Measurements from ENCODE around the gene DOCK1.

The DOCK1 gene

GRCh38 chr10:127132451-127132850 lies 227.2 kb downstream of the DOCK1 start:
- Histone ChIP-seq H3K18ac (ENCODE audit: low read length) (no peak overlapping the region), H3K27me3 (ENCODE audit: insufficient read depth, low read length) (no peaks in the 10 kb centered on the region), H3K79me2 (ENCODE audit: control insufficient read depth, insufficient read depth, low read length, poor library complexity) (no peaks in the 10 kb centered on the region), H3K23ac (ENCODE audit: low read length) (no peak overlapping the region), H4K8ac (ENCODE audit: low read depth, low read length) (no peak overlapping the region), H3K27ac (ENCODE audit: low read depth, low read length) (no peak overlapping the region), H4K12ac (ENCODE audit: low read depth, low read length) (no peak overlapping the region), H2AK5ac (ENCODE audit: low read length) (no peak overlapping the region), H3K4ac (ENCODE audit: low read depth, low read length) (no peak overlapping the region), H2AFZ (ENCODE audit: insufficient read depth, low read length, poor library complexity) (no peak overlapping the region), H3K14ac (ENCODE audit: low read length) (no peak overlapping the region), H2BK120ac (ENCODE audit: insufficient read depth, low read length, poor library complexity) (no peak overlapping the region), H3K79me1 (ENCODE audit: low read length) (no peaks in the 10 kb centered on the region), H2BK5ac (ENCODE audit: low read depth, low read length, poor library complexity) (no peak overlapping the region), H3K9ac (ENCODE audit: low read length) (no peak overlapping the region), H3K36me3 (ENCODE audit: control insufficient read depth in 1 of 2, insufficient read depth in 2 of 2, low read length in 2 of 2) (peaks cover 12 to 32% of the 10 kb centered on the region in 2 experiments), H3K4me2 (ENCODE audit: low read length) (no peak overlapping the region), H3K4me1 (ENCODE audit: control insufficient read depth in 1 of 2, insufficient read depth in 2 of 2, low read length in 2 of 2) (no peaks in the 10 kb centered on the region), H3K4me3 (ENCODE audit: low read depth, low read length) (no peak overlapping the region), H2BK12ac (ENCODE audit: low read length) (no peak overlapping the region), H3K9me3 (ENCODE audit: insufficient read depth, low read depth, low read length) (peaks cover 2% of the 10 kb centered on the region), H4K91ac (ENCODE audit: low read depth, low read length) (no peak overlapping the region)
- no CpG with 5 or more reads among the region's 7 CpGs for WGBS (ENCODE audit: extremely low coverage, insufficient coverage, insufficient read length)
- no peak for DNase-seq

GRCh38 chr10:127133225-127133624 lies 228.0 kb downstream of the DOCK1 start:
- H3K9me3 ChIP-seq (ENCODE audit: insufficient read depth, low read depth, low read length): peaks cover 2% of the 10 kb centered on the region
- no peak overlapping the region for H4K91ac ChIP-seq (ENCODE audit: low read depth, low read length)
- H3K23ac ChIP-seq (ENCODE audit: low read length): no peak overlapping the region
- H3K27ac ChIP-seq (ENCODE audit: low read depth, low read length): no peak overlapping the region
- H2BK5ac ChIP-seq (ENCODE audit: low read depth, low read length, poor library complexity): no peak overlapping the region
- H3K9ac ChIP-seq (ENCODE audit: low read length): no peak overlapping the region
- no peak overlapping the region for H4K12ac ChIP-seq (ENCODE audit: low read depth, low read length)
- H3K4me2 ChIP-seq (ENCODE audit: low read length): no peak overlapping the region
- H3K79me1 ChIP-seq (ENCODE audit: low read length): no peaks in the 10 kb centered on the region
- DNase-seq: no peak
- no peak overlapping the region for H2BK120ac ChIP-seq (ENCODE audit: insufficient read depth, low read length, poor library complexity)
- no peak overlapping the region for H2AFZ ChIP-seq (ENCODE audit: insufficient read depth, low read length, poor library complexity)
- no peak overlapping the region for H3K14ac ChIP-seq (ENCODE audit: low read length)
- no peak overlapping the region for H3K4me3 ChIP-seq (ENCODE audit: low read depth, low read length)
- no peak overlapping the region for H3K18ac ChIP-seq (ENCODE audit: low read length)
- no peak overlapping the region for H3K4ac ChIP-seq (ENCODE audit: low read depth, low read length)
- H2AK5ac ChIP-seq (ENCODE audit: low read length): no peak overlapping the region
- H4K8ac ChIP-seq (ENCODE audit: low read depth, low read length): no peak overlapping the region
- H2BK12ac ChIP-seq (ENCODE audit: low read length): no peak overlapping the region
- no peaks in the 10 kb centered on the region for H3K79me2 ChIP-seq (ENCODE audit: control insufficient read depth, insufficient read depth, low read length, poor library complexity)
- WGBS (ENCODE audit: extremely low coverage, insufficient coverage, insufficient read length): no CpG with 5 or more reads among the region's 1 CpG
- H3K4me1 ChIP-seq (ENCODE audit: control insufficient read depth in 1 of 2, insufficient read depth in 2 of 2, low read length in 2 of 2): no peaks in the 10 kb centered on the region
- H3K27me3 ChIP-seq (ENCODE audit: insufficient read depth, low read length): no peaks in the 10 kb centered on the region
- H3K36me3 ChIP-seq (ENCODE audit: control insufficient read depth in 1 of 2, insufficient read depth in 2 of 2, low read length in 2 of 2): peaks cover 12 to 31% of the 10 kb centered on the region in 2 experiments

- Histone ChIP-seq H3K14ac (ENCODE audit: low read length) (no peak overlapping the region), H2BK120ac (ENCODE audit: insufficient read depth, low read length, poor library complexity) (no peak overlapping the region), H3K9ac (ENCODE audit: low read length) (no peak overlapping the region), H3K36me3 (ENCODE audit: control insufficient read depth in 1 of 2, insufficient read depth in 2 of 2, low read length in 2 of 2) (peaks cover 13 to 31% of the 10 kb centered on the region in 2 experiments), H3K23ac (ENCODE audit: low read length) (no peak overlapping the region), H3K27ac (ENCODE audit: low read depth, low read length) (no peak overlapping the region), H3K4me3 (ENCODE audit: low read depth, low read length) (no peak overlapping the region), H3K4me1 (ENCODE audit: control insufficient read depth in 1 of 2, insufficient read depth in 2 of 2, low read length in 2 of 2) (no peaks in the 10 kb centered on the region), H3K79me1 (ENCODE audit: low read length) (no peaks in the 10 kb centered on the region), H3K79me2 (ENCODE audit: control insufficient read depth, insufficient read depth, low read length, poor library complexity) (no peaks in the 10 kb centered on the region), H2AK5ac (ENCODE audit: low read length) (no peak overlapping the region), H3K4ac (ENCODE audit: low read depth, low read length) (no peak overlapping the region), H4K8ac (ENCODE audit: low read depth, low read length) (no peak overlapping the region), H3K4me2 (ENCODE audit: low read length) (no peak overlapping the region), H4K12ac (ENCODE audit: low read depth, low read length) (no peak overlapping the region), H3K9me3 (ENCODE audit: insufficient read depth, low read depth, low read length) (peaks cover 2% of the 10 kb centered on the region), H4K91ac (ENCODE audit: low read depth, low read length) (no peak overlapping the region), H3K18ac (ENCODE audit: low read length) (no peak overlapping the region), H2BK12ac (ENCODE audit: low read length) (no peak overlapping the region), H2BK5ac (ENCODE audit: low read depth, low read length, poor library complexity) (no peak overlapping the region), H2AFZ (ENCODE audit: insufficient read depth, low read length, poor library complexity) (no peak overlapping the region), H3K27me3 (ENCODE audit: insufficient read depth, low read length) (no peaks in the 10 kb centered on the region)
- WGBS (ENCODE audit: extremely low coverage, insufficient coverage, insufficient read length): no CpG with 5 or more reads among the region's 2 CpGs
- DNase-seq: no peak
These were observed 228.7 kb downstream of the DOCK1 start for GRCh38 chr10:127133672-127134500.

GRCh38 chr10:127135844-127136577 lies 230.8 kb downstream of the DOCK1 start:
- peaks cover 2% of the 10 kb centered on the region for H3K9me3 ChIP-seq (ENCODE audit: insufficient read depth, low read depth, low read length)
- no peak overlapping the region for H3K27ac ChIP-seq (ENCODE audit: low read depth, low read length)
- no peaks in the 10 kb centered on the region for H3K79me1 ChIP-seq (ENCODE audit: low read length)
- H3K18ac ChIP-seq (ENCODE audit: low read length): no peak overlapping the region
- WGBS (ENCODE audit: extremely low coverage, insufficient coverage, insufficient read length): no CpG with 5 or more reads among the region's 6 CpGs
- no peak overlapping the region for H2BK12ac ChIP-seq (ENCODE audit: low read length)
- no peaks in the 10 kb centered on the region for H3K4me1 ChIP-seq (ENCODE audit: control insufficient read depth in 1 of 2, insufficient read depth in 2 of 2, low read length in 2 of 2)
- H2BK120ac ChIP-seq (ENCODE audit: insufficient read depth, low read length, poor library complexity): no peak overlapping the region
- no peak overlapping the region for H4K8ac ChIP-seq (ENCODE audit: low read depth, low read length)
- H3K4ac ChIP-seq (ENCODE audit: low read depth, low read length): no peak overlapping the region
- no peak overlapping the region for H3K9ac ChIP-seq (ENCODE audit: low read length)
- no peaks in the 10 kb centered on the region for H3K79me2 ChIP-seq (ENCODE audit: control insufficient read depth, insufficient read depth, low read length, poor library complexity)
- H3K4me2 ChIP-seq (ENCODE audit: low read length): no peak overlapping the region
- no peak overlapping the region for H4K12ac ChIP-seq (ENCODE audit: low read depth, low read length)
- no peak for DNase-seq
- H2AK5ac ChIP-seq (ENCODE audit: low read length): no peak overlapping the region
- H3K4me3 ChIP-seq (ENCODE audit: low read depth, low read length): no peak overlapping the region
- no peak overlapping the region for H2AFZ ChIP-seq (ENCODE audit: insufficient read depth, low read length, poor library complexity)
- no peak overlapping the region for H2BK5ac ChIP-seq (ENCODE audit: low read depth, low read length, poor library complexity)
- H4K91ac ChIP-seq (ENCODE audit: low read depth, low read length): no peak overlapping the region
- no peaks in the 10 kb centered on the region for H3K27me3 ChIP-seq (ENCODE audit: insufficient read depth, low read length)
- H3K23ac ChIP-seq (ENCODE audit: low read length): no peak overlapping the region
- no peak overlapping the region for H3K14ac ChIP-seq (ENCODE audit: low read length)
- H3K36me3 ChIP-seq (ENCODE audit: control insufficient read depth in 1 of 2, insufficient read depth in 2 of 2, low read length in 2 of 2): peaks cover 7 to 27% of the 10 kb centered on the region in 2 experiments

All from trophoblast cell (in vitro differentiated cells and primary cell).